ENCODE measurements around the gene KCNH2.

DNA sequence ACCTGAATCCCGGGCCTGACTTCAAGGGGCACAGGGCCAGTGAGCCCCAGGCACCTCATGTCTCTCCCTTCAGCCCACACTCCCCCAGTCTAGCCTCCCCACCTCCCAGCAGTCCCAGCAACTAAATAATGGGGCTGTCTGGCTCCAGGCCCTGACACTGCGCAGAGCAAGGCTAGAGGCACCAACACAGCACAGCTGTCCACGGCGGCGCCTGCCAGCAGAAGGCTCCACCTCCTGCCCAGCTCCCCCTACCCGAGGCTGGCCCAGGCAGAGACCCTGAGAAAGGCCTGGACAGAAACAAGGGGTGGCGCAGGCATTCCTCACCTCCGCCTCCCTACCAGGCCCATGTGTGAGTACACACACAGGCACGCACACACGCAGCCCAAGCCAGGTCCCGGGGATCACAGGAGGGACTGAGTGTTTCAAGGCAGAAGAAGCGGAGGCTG, 6.1 kb downstream of the KCNH2 start:
- no peak for TF ChIP-seq POLR2A (IDR thresholded peaks at IDR 0.05)
- TF ChIP-seq, protein P1, sequence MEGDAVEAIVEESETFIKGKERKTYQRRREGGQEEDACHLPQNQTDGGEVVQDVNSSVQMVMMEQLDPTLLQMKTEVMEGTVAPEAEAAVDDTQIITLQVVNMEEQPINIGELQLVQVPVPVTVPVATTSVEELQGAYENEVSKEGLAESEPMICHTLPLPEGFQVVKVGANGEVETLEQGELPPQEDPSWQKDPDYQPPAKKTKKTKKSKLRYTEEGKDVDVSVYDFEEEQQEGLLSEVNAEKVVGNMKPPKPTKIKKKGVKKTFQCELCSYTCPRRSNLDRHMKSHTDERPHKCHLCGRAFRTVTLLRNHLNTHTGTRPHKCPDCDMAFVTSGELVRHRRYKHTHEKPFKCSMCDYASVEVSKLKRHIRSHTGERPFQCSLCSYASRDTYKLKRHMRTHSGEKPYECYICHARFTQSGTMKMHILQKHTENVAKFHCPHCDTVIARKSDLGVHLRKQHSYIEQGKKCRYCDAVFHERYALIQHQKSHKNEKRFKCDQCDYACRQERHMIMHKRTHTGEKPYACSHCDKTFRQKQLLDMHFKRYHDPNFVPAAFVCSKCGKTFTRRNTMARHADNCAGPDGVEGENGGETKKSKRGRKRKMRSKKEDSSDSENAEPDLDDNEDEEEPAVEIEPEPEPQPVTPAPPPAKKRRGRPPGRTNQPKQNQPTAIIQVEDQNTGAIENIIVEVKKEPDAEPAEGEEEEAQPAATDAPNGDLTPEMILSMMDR (IDR thresholded peaks at IDR 0.05), result no peak
- TF ChIP-seq POLR2AphosphoS5 (IDR thresholded peaks at IDR 0.05), result peak; percentile 63 to 89 (median 80)

All from stomach (tissue), 4 donors.